ENCODE data around the gene SNPH.

- TF ChIP-seq CTCF (conservative IDR thresholded peaks at IDR 0.05; ENCODE audit: low read length) (no peak), EZH2phosphoT487 (IDR thresholded peaks at IDR 0.05; ENCODE audit: borderline replicate concordance) (no peak)
Measured at GRCh38 chr20:1277529-1278322, 11.6 kb downstream of the SNPH start.
